AG04449 (cell line): Measurements from ENCODE around the gene PRELID3B.
"Not testable (repeated sequence)": the region's sequence is repeated elsewhere in the genome, so short reads cannot be mapped to it uniquely, and the experiment has no call there.

Experiments
- CTCF ChIA-PET: fragments of 350-600 bp; formaldehyde crosslinking; extraction: SDS; loops from one replicate; lab custom pipeline; 2021; ENCODE audit warnings: antibody characterized with exemption; lab: Yijun Ruan, JAX
- POLR2A ChIA-PET: fragments of 400-600, 350-600 bp; formaldehyde crosslinking; extraction: SDS; loops from one replicate; lab custom pipeline; 2020; ENCODE audit warnings: antibody characterized with exemption, inconsistent platforms; lab: Yijun Ruan, JAX
- DNase-seq: peaks from one replicate; pipeline ENCODE4 v3.0.0-alpha.2; 2010; ENCODE audit warnings: low read depth, low spot score
- H3K4me3 ChIP-seq: 2 replicates; pipeline ENCODE4 v1.5.1; 2011; ENCODE audit warnings: low read depth, mild to moderate bottlenecking, control low read depth, low read length
- CTCF ChIP-seq: IDR thresholded peaks from one replicate; pipeline ENCODE4 v1.5.1; 2011; ENCODE audit warnings: mild to moderate bottlenecking, moderate library complexity, low read length, control low read depth, inconsistent platforms; ENCODE audit not compliant: insufficient read depth; ENCODE audit errors: missing control alignments

Gene PRELID3B

DNA sequence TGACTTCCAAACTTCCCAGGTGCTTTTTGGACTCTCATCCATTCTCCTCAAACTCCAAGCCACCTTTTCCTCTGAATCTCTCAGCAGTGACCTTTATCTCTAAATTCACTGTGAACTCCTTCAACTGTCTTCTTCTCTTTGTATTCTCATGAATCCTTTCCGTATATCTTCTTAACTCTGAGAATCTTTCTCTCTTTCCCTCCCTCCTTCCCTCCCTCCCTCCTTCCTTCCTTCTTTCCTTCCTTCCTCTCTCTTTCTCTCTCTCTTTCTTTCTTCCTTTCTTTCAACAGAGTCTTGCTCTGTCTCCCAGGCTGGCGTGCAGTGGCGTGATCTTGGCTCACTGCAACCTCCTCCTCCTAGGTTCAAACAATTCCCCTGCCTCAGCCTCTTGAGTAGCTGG is 4.3 kb upstream of the PRELID3B start:
- CTCF ChIA-PET: interaction anchor here (0.9 to 1.6 kb wide), 3 partner anchors 13 to 409 kb away, joined by 3 to 4 read pairs (median 4); no protein-coding TSS in a partner anchor
- POLR2A ChIA-PET: no interaction called here
- DNase-seq: no peak
- no peak for TF ChIP-seq CTCF
- H3K4me3 ChIP-seq: no peak overlapping the region

DNA sequence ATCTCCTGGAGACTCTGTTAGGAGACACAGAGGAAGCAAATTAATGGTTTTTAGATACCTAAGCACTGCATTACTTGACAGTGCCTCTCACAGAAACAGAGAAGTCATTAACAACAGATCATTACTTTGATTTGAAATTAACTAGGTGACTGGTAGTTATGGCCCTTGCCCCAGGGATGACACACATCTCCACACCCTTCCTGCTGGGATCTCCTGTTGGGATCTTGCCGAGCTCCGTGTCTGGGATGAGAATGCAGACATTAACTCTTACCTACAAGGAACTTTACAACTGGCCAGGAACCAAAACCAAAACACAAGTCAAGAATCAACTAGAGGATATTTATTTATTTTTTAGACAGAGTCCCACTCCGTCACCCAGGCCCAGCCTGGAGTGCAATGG is 2.2 kb upstream of the PRELID3B start:
- ChIA-PET CTCF (interaction anchor here (1.0 to 2.7 kb wide), 2 partner anchors 10 to 43 kb away, joined by 4 to 11 read pairs; no protein-coding TSS in a partner anchor), POLR2A (no interaction called here)
- no peak overlapping the region for H3K4me3 ChIP-seq
- no peak for TF ChIP-seq CTCF
- no peak for DNase-seq

DNA sequence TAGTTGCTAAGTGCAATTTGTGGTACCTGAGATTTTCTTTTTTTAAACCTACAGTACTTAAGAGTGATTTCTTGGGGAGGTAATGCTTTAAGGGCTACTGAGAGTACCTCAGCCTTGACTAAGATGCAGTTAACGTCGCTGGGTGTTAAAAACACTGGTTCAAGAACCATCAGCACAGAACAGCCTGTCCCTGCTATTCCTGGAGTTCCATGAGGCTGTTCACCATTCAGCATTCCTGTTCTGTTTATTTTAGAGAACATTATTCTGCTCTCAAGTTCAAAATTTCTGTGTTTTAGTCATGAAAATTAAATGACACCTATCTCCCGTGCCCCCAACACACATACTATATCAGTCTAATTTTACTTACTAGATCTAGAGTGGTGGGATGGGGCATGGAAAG is 1.7 kb upstream of the PRELID3B start:
- no peak for TF ChIP-seq CTCF
- H3K4me3 ChIP-seq: no peak overlapping the region
- CTCF ChIA-PET: interaction anchor here (0.6 to 2.7 kb wide), 4 partner anchors 10 to 175 kb away, joined by 3 to 11 read pairs (median 4); no protein-coding TSS in a partner anchor
- DNase-seq: no peak
- POLR2A ChIA-PET: no interaction called here

- DNase-seq: no peak
- POLR2A ChIA-PET: interaction anchor here (1.5 kb wide), 1 partner anchor 11 kb away, joined by 7 read pairs; the partner anchor contains the start of gene ATP5F1E
- CTCF ChIA-PET: interaction anchor here (0.6 to 2.7 kb wide), 6 partner anchors 9 to 453 kb away, joined by 3 to 11 read pairs (median 3); no protein-coding TSS in a partner anchor
- no peak for TF ChIP-seq CTCF
- H3K4me3 ChIP-seq: no peak overlapping the region
These were observed 1.1 kb upstream of the PRELID3B start for GRCh38 chr20:59043698-59044097.

DNA sequence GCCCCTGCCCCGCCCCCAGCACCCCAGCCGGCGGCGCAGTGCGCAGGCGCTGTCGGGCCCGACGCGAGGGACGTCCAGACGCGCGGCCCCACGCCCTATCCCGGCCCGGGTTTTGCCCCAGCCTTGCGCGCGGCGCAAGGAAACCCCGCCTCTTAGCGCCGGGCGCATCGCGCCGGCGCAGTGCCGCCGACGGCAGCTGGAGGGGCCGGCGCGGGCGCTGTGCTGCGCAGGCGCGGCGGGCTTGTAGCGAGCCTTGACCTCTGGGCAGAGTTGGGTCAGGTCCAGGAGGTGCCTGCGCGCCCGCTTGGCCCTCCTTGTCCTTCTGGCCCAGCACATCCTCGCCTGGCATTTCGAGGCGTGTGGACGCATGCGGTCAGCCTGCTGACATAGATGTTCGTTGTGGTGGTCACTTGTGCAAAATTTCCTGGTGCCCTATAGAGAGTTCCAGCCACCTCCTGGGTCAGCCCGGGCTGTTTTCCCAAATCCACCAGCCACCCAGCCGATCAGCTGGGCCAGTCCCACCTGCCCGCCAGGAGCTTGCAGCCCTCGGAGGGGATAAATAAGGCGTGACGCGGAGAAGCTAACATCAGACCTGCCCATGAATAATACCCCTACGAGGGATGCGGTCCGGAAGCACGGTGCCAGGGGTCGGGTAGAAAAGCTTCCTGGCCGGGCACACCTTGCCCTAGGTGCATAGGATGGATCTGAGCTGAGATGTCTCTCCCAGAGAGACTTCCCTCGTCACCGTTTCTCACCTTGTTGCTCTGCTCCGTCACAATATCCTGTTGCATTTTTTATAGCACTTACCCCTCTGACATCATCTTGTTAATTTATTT is 428 bp upstream of the PRELID3B start:
- DNase-seq: no peak
- CTCF ChIA-PET: interaction anchor here (1.0 to 2.7 kb wide), 5 partner anchors 9 to 453 kb away, joined by 3 to 11 read pairs (median 3); no protein-coding TSS in a partner anchor
- TF ChIP-seq CTCF: no peak
- POLR2A ChIA-PET: interaction anchor here (1.5 kb wide), 1 partner anchor 10 kb away, joined by 7 read pairs; the partner anchor contains the start of gene ATP5F1E
- H3K4me3 ChIP-seq: peak overlapping the region; percentile 81

DNA sequence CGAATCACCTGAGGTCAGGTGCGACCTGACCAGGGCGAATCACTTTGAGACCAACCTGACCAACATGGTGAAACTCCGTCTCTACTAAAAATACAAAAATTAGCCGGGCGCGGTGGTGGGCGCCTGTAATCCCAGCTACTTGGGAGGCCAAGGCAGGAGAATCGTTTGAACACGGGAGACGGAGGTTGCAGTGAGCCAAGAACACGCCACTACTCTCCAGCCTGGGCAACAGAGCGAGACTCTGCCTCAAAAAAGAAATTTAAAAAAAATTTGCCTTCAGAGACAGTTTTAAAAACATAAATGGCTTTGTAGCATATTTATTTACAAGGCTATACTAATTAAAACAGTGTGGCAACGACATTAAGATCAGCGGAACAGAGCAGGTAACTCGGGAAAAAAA is 1.1 kb downstream of the PRELID3B start:
- DNase-seq: not testable (repeated sequence)
- CTCF ChIA-PET: interaction anchor here (0.8 to 2.0 kb wide), 3 partner anchors 8 to 181 kb away, joined by 3 to 6 read pairs (median 5); no protein-coding TSS in a partner anchor

More for the DNA sequence above, 1.1 kb downstream of the PRELID3B start:
- peak overlapping the region; percentile 81 for H3K4me3 ChIP-seq
- POLR2A ChIA-PET: not testable (repeated sequence)
